SK-N-SH (cell line): ENCODE data around the gene CPNE7. TPM values are rescaled to one million over a fixed set of nuclear protein-coding genes. Genes with fewer than 3 reads are reported as not detected.

ENCODE experiments used
- CTCF ChIA-PET: fragments of 300-600, 350-600 bp; formaldehyde crosslinking; extraction: SDS; loops from one replicate; lab custom pipeline; 2021; lab: Yijun Ruan, JAX
- POLR2A ChIA-PET: fragments of 350-600 bp; sonication (Branson Sonifier 250); formaldehyde crosslinking; extraction: SDS; loops from one replicate; lab custom pipeline; 2020; ENCODE audit warnings: antibody characterized with exemption, inconsistent platforms; lab: Yijun Ruan, JAX
- DNase-seq: peaks from one replicate; pipeline ENCODE4 v3.0.0; 2012
- H2AFZ ChIP-seq: fragments of 200-600 bp; sonication (generic); 2 replicates; pipeline ENCODE4 v1.8.1; 2016; ENCODE audit warnings: antibody characterized with exemption, mild to moderate bottlenecking, low read depth
- H3F3A ChIP-seq: fragments of 200-600 bp; sonication (generic); replicated peaks from 2 replicates; pipeline ENCODE3; 2016; ENCODE audit warnings: antibody characterized with exemption, mild to moderate bottlenecking; ENCODE audit not compliant: insufficient read depth
- H3K27ac ChIP-seq, 2 experiments: fragments of 200-500 bp in 1 of 2; fragments of 200-600 bp in 1 of 2; sonication (Bioruptor generic) in 1 of 2; sonication (generic), shearing (Covaris generic) in 1 of 2; 2 replicates each; pipeline versions ENCODE4 v1.5.1 to v1.6.1; 2014 to 2016; ENCODE audit warnings: low read depth in 2 of 2, inconsistent platforms in 1 of 2, low read length in 1 of 2, mild to moderate bottlenecking in 1 of 2, mixed read lengths in 1 of 2
- H3K27me3 ChIP-seq: fragments of 200-600 bp; sonication (generic), shearing (Covaris generic); 2 replicates; pipeline ENCODE4 v1.6.1; 2016; ENCODE audit warnings: mixed run types; ENCODE audit not compliant: insufficient read depth
- H3K36me3 ChIP-seq, 2 experiments: fragments of 200-500 bp in 1 of 2; fragments of 200-600 bp in 1 of 2; sonication (Bioruptor generic) in 1 of 2; sonication (generic) in 1 of 2; replicated peaks in 1 of 2; 2 replicates each; pipeline versions ENCODE3 to v1.5.1; 2014 to 2016; ENCODE audit warnings: low read length in 1 of 2, mild to moderate bottlenecking in 1 of 2; ENCODE audit not compliant: insufficient read depth in 2 of 2, control insufficient read depth in 1 of 2
- H3K4me1 ChIP-seq, 2 experiments: fragments of 200-500 bp in 1 of 2; fragments of 200-600 bp in 1 of 2; sonication (Bioruptor generic) in 1 of 2; sonication (generic), shearing (Covaris generic) in 1 of 2; 2 replicates each; pipeline versions ENCODE4 v1.5.1 to v1.6.1; 2014 to 2016; ENCODE audit warnings: low read depth in 1 of 2, low read length in 1 of 2, mixed run types in 1 of 2; ENCODE audit not compliant: insufficient read depth in 2 of 2, control insufficient read depth in 1 of 2
- H3K4me2 ChIP-seq: fragments of 200-600 bp; sonication (generic), shearing (Covaris generic); 2 replicates; pipeline ENCODE4 v1.6.1; 2017; ENCODE audit warnings: mixed run types
- H3K4me3 ChIP-seq, 2 experiments: fragments of 200-500 bp in 1 of 2; fragments of 200-600 bp in 1 of 2; sonication (Bioruptor generic) in 1 of 2; sonication (generic), shearing (Covaris generic) in 1 of 2; 2 replicates each; pipeline versions ENCODE4 v1.5.1 to v1.8.1; 2014 to 2016; ENCODE audit warnings: low read depth in 2 of 2, inconsistent platforms in 1 of 2, low read length in 1 of 2, mild to moderate bottlenecking in 1 of 2, mixed read lengths in 1 of 2, moderate library complexity in 1 of 2
- H3K79me2 ChIP-seq: fragments of 200-600 bp; sonication (generic); 2 replicates; pipeline ENCODE4 v1.8.1; 2017; ENCODE audit warnings: mild to moderate bottlenecking; ENCODE audit not compliant: insufficient read depth
- H3K9ac ChIP-seq: fragments of 200-600 bp; sonication (generic); 2 replicates; pipeline ENCODE4 v1.6.1; 2017; ENCODE audit warnings: mixed run types
- H3K9me2 ChIP-seq: fragments of 200-600 bp; sonication (generic); 2 replicates; pipeline ENCODE4 v1.6.1; 2017; ENCODE audit warnings: mixed run types
- H3K9me3 ChIP-seq: fragments of 200-600 bp; sonication (generic); 2 replicates; pipeline ENCODE4 v1.6.1; 2017; ENCODE audit warnings: mixed run types, mild to moderate bottlenecking, moderate library complexity
- H4K20me1 ChIP-seq: fragments of 200-600 bp; sonication (generic); 2 replicates; pipeline ENCODE4 v1.6.1; 2017; ENCODE audit warnings: mild to moderate bottlenecking, mixed run types; ENCODE audit not compliant: insufficient read depth
- EZH2phosphoT487 ChIP-seq: fragments of 200-600 bp; sonication (generic); IDR thresholded peaks from 2 replicates; pipeline ENCODE4 v1.6.1; 2017; ENCODE audit warnings: low read depth, mixed run types, mild to moderate bottlenecking, antibody characterized with exemption, moderate library complexity, borderline replicate concordance
- MEF2A ChIP-seq: IDR thresholded peaks from 2 replicates; pipeline ENCODE4 v1.4.0; 2012; ENCODE audit warnings: low read depth, borderline replicate concordance
- RCOR1 ChIP-seq: fragments of 150-350 bp; IDR thresholded peaks from 2 replicates; pipeline ENCODE4 v1.6.1; 2017; ENCODE audit warnings: antibody characterized with exemption, low read length
- SMC3 ChIP-seq: IDR thresholded peaks from 2 replicates; pipeline ENCODE4 v1.6.1; 2012; ENCODE audit warnings: low read depth, low read length, improper control_type of control experiment
- TAF1 ChIP-seq: IDR thresholded peaks from 2 replicates; pipeline ENCODE4 v1.6.1; 2012; ENCODE audit warnings: low read depth, mild to moderate bottlenecking, low read length, moderate library complexity, borderline replicate concordance
- WGBS: methylation state at CpG from one replicate; pipeline ENCODE4 v1.1.6; 2017; ENCODE audit warnings: low lambda C conversion rate; 5-methylcytosine and 5-hydroxymethylcytosine counted together
- polyA plus RNA-seq, 3 experiments: library from polyadenylated mRNA; depleted of rRNA; stranded (reverse); fragments of >200 nt; gene quantifications; 2 replicates each; pipeline ENCODE4 v1.2.3, GENCODE V29; 2012
- TF ChIP-seq, protein P1 (sequence below): IDR thresholded peaks from 2 replicates; pipeline ENCODE4; 2012
- TF ChIP-seq, protein P2 (sequence below): fragments of 150-350 bp; IDR thresholded peaks from 2 replicates; pipeline ENCODE4 v1.6.1; 2016; ENCODE audit warnings: mild to moderate bottlenecking, low read depth, low read length
- TF ChIP-seq, protein P3 (sequence below): IDR thresholded peaks from 2 replicates; pipeline ENCODE4 v1.6.1; 2012; ENCODE audit warnings: mild to moderate bottlenecking, low read depth, low read length, moderate library complexity

Gene CPNE7
- polyA plus RNA-seq, 1 of the 3 experiments (the other 2 are of a cell fraction) = 3.9 TPM

DNA sequence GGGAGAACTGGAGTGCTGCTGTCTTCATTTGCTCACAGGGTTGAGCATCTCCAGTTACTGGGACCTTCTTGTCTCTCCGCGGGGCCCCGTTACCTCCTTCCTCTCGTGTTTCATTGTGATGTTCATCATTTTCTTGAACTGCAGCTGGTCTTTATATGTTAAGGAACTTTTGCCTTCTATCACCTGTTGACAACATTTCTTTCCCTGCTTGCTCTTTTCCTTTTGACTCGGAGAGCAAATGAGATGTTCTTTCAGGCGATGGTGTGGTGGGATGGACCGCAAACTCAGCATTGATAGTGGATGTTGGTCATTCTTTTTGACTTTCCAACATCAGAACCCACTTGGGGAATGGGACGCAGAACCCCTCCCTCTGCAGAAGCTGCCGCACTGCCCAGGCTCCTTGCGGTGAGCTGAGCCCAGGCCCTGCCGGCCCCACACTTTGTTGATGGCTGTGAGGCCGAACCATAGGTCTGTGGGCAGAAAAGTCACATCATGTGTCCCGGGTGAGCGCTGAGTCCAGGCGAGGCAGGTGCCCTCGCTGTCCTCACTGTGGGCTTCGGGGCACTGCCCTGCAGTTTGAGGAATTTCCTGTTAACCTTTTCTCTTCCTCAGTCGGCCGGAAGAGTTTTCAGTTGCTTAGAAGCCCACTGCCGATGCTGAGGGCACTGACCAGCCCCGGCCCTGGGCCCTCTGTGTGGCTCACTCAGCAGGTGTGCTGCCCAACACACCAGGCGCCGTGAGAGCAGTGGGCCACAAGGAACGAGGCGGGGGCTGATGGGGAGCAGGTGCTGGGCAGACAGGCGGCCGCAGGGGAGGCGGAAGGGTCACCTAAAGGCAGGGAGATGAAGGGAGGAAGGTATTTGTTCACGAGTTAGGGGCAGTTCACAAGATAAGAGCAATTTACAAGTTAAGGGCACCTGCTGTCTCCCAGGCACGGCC is 7.6 kb upstream of the CPNE7 start:
- WGBS = 91% methylated on average over 26 of the region's 30 CpGs
- peaks cover 40% of the 10 kb centered on the region for H4K20me1 ChIP-seq
- H3F3A ChIP-seq = peaks cover 36% of the 10 kb centered on the region
- H3K9ac ChIP-seq = no peak overlapping the region
- no peak overlapping the region for H3K27ac ChIP-seq
- no peak for DNase-seq
- no peaks in the 10 kb centered on the region for H3K27me3 ChIP-seq
- CTCF ChIA-PET = interaction anchor here (0.7 to 1.0 kb wide), 3 partner anchors 10 to 16 kb away, joined by 3 to 4 read pairs (median 3); no protein-coding TSS in a partner anchor
- H3K9me2 ChIP-seq = no peaks in the 10 kb centered on the region
- peaks cover 10 to 14% of the 10 kb centered on the region in 2 experiments for H3K36me3 ChIP-seq
- H2AFZ ChIP-seq = no peak overlapping the region
- H3K4me3 ChIP-seq = no peak overlapping the region
- H3K9me3 ChIP-seq = no peaks in the 10 kb centered on the region
- TF ChIP-seq, protein P1, sequence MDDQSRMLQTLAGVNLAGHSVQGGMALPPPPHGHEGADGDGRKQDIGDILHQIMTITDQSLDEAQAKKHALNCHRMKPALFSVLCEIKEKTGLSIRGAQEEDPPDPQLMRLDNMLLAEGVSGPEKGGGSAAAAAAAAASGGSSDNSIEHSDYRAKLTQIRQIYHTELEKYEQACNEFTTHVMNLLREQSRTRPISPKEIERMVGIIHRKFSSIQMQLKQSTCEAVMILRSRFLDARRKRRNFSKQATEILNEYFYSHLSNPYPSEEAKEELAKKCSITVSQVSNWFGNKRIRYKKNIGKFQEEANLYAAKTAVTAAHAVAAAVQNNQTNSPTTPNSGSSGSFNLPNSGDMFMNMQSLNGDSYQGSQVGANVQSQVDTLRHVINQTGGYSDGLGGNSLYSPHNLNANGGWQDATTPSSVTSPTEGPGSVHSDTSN = no peak
- no peak overlapping the region for H3K4me2 ChIP-seq
- POLR2A ChIA-PET = no interaction called here
- H3K79me2 ChIP-seq = peaks cover 9% of the 10 kb centered on the region
- H3K4me1 ChIP-seq = peaks cover 18 to 45% of the 10 kb centered on the region in 2 experiments; a peak in 2 of 4 replicates

DNA sequence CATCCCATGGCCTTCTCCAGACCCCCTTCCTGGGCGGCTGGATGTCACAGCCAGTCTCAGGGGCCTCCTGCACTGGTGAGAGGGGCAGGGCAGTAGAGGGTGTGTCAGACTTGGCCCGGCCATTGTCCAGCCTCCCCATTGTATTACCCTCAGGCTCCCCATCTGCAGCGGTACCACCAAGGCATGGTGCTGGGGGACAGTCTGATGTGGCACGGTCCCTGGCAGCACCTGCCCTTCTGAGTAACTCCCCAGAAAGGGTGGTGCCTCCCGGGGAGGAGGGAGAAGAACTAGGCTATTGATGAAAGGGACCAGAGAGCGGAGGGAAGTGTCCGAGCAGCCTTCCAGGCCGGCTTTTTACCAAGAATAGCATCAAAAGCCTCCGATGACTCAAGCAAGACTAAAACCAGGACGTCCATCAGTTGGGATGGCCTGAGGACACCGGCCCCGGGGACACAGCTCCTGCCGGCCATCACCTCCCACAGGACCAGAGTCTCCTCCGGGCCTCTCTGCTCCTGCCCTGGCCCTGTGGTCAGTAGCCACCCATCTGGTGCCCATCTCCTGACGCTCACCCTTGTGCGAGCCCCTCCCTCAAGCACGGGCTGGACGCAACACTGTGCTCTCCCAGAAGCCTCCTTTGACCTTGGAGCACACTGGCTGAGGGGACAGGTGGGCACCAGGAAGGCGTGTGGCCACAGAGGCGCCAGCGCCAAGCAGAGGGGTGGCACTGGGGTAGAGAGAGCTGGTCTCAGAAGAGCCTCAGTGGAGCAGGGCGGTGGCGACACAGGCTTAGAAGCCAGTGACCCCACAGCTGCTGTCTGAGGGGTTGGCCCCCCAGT is 5.8 kb upstream of the CPNE7 start:
- POLR2A ChIA-PET = no interaction called here

More for the DNA sequence above, 5.8 kb upstream of the CPNE7 start:
- no peaks in the 10 kb centered on the region for H3K9me2 ChIP-seq
- H3K4me3 ChIP-seq = no peak overlapping the region
- H3K36me3 ChIP-seq = no peaks in the 10 kb centered on the region
- no peak for TF ChIP-seq EZH2phosphoT487
- TF ChIP-seq RCOR1 = no peak
- TF ChIP-seq TAF1 = no peak
- TF ChIP-seq SMC3 = no peak
- TF ChIP-seq MEF2A = no peak
- TF ChIP-seq, protein P2, sequence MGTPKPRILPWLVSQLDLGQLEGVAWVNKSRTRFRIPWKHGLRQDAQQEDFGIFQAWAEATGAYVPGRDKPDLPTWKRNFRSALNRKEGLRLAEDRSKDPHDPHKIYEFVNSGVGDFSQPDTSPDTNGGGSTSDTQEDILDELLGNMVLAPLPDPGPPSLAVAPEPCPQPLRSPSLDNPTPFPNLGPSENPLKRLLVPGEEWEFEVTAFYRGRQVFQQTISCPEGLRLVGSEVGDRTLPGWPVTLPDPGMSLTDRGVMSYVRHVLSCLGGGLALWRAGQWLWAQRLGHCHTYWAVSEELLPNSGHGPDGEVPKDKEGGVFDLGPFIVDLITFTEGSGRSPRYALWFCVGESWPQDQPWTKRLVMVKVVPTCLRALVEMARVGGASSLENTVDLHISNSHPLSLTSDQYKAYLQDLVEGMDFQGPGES = no peak
- TF ChIP-seq, protein P3, sequence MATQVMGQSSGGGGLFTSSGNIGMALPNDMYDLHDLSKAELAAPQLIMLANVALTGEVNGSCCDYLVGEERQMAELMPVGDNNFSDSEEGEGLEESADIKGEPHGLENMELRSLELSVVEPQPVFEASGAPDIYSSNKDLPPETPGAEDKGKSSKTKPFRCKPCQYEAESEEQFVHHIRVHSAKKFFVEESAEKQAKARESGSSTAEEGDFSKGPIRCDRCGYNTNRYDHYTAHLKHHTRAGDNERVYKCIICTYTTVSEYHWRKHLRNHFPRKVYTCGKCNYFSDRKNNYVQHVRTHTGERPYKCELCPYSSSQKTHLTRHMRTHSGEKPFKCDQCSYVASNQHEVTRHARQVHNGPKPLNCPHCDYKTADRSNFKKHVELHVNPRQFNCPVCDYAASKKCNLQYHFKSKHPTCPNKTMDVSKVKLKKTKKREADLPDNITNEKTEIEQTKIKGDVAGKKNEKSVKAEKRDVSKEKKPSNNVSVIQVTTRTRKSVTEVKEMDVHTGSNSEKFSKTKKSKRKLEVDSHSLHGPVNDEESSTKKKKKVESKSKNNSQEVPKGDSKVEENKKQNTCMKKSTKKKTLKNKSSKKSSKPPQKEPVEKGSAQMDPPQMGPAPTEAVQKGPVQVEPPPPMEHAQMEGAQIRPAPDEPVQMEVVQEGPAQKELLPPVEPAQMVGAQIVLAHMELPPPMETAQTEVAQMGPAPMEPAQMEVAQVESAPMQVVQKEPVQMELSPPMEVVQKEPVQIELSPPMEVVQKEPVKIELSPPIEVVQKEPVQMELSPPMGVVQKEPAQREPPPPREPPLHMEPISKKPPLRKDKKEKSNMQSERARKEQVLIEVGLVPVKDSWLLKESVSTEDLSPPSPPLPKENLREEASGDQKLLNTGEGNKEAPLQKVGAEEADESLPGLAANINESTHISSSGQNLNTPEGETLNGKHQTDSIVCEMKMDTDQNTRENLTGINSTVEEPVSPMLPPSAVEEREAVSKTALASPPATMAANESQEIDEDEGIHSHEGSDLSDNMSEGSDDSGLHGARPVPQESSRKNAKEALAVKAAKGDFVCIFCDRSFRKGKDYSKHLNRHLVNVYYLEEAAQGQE = no peak
- DNase-seq = no peak
- no peak overlapping the region for H3K27ac ChIP-seq
- no peak overlapping the region for H3K4me2 ChIP-seq
- CTCF ChIA-PET = interaction anchor here (1.0 kb wide), 1 partner anchor 46 kb away, joined by 3 read pairs; no protein-coding TSS in a partner anchor
- no peaks in the 10 kb centered on the region for H3K9me3 ChIP-seq
- peaks cover under 1 to 31% of the 10 kb centered on the region in 2 experiments; a peak in 1 of 4 replicates for H3K4me1 ChIP-seq
- 79% methylated on average over 17 of the region's 23 CpGs for WGBS
- H3K27me3 ChIP-seq = no peaks in the 10 kb centered on the region
- peaks cover 18% of the 10 kb centered on the region for H3F3A ChIP-seq
- no peak overlapping the region for H2AFZ ChIP-seq
- H3K9ac ChIP-seq = no peak overlapping the region
- H3K79me2 ChIP-seq = no peaks in the 10 kb centered on the region
- peaks cover 22% of the 10 kb centered on the region for H4K20me1 ChIP-seq
